Measurements from ENCODE around the gene CNTLN. TPM values are rescaled to one million over a fixed set of nuclear protein-coding genes. Genes with fewer than 3 reads are reported as not detected.

The CNTLN gene
- total and polyA plus RNA-seq, 2 donors (not counting 1 experiment from before 2014, with no cell fraction given), result 0.30 to 0.94 TPM

DNA sequence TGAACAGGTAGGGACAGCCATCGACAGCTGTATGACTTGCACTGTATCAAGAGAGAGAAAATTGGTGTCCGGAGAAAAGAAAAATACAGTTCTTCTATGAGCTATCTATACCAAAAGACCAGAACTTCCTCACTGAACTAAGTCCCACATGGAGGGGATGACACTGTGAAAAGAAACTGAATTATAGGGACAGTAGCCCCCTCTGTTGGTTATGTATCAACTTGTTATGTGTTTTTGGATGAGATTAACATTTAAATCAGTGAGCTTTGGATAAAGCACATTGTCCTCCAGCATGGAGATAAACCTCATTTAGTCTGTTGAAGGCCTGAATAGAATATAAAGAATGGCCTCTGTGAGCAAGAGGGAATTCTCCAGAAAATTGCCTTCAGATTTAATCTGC lies 267.5 kb downstream of the CNTLN start:
- Mint-ChIP-seq H3K27me3 (no peaks in the 10 kb centered on the region), H3K4me3 (no peak overlapping the region), H3K4me1 (no peaks in the 10 kb centered on the region), H3K27ac (no peak overlapping the region), H3K9me3 (ENCODE audit: insufficient read depth) (no peaks in the 10 kb centered on the region)
- WGBS (ENCODE audit: insufficient coverage), result no CpG with 5 or more reads among the region's 2 CpGs
- Histone ChIP-seq H3K9ac (ENCODE audit: low read length) (no peak overlapping the region), H3K4me2 (replicated peaks; ENCODE audit: low read depth, low read length, poor library complexity, severe bottlenecking) (no peak overlapping the region), H3K9me3 (ENCODE audit: control extremely low read depth in 1 of 3, control insufficient read depth in 2 of 3, insufficient read depth in 1 of 3, low read length in 2 of 3) (no peaks in the 10 kb centered on the region), H3K4me3 (ENCODE audit: control extremely low read depth in 1 of 5, extremely low read depth in 1 of 5, insufficient read depth in 1 of 5, low read depth in 2 of 5, low read length in 4 of 5) (no peak overlapping the region), H2AFZ (ENCODE audit: insufficient read depth, low read depth, low read length, poor library complexity, severe bottlenecking) (no peak overlapping the region), H3K27ac (ENCODE audit: low read length in 2 of 2) (no peak overlapping the region), H4K20me1 (ENCODE audit: control insufficient read depth, insufficient read depth, low read length, poor library complexity, severe bottlenecking) (no peaks in the 10 kb centered on the region), H3K36me3 (replicated peaks in 1 of 2; ENCODE audit: control extremely low read depth in 1 of 2, control insufficient read depth in 1 of 2, extremely low read depth in 1 of 2, insufficient read depth in 2 of 2, low read length in 1 of 2) (no peaks in the 10 kb centered on the region), H3K4me1 (ENCODE audit: control insufficient read depth in 2 of 2, insufficient read depth in 2 of 2, low read length in 2 of 2) (no peaks in the 10 kb centered on the region), H3K27me3 (replicated peaks in 1 of 4; ENCODE audit: control extremely low read depth in 1 of 4, control insufficient read depth in 3 of 4, insufficient read depth in 4 of 4, low read length in 3 of 4) (no peaks in the 10 kb centered on the region), H3K79me2 (ENCODE audit: control insufficient read depth, insufficient read depth, low read length) (no peaks in the 10 kb centered on the region)
- DNase-seq (no peak), ATAC-seq (ENCODE audit: low read depth) (no peak)
- ChIA-PET POLR2A (no interaction called here), CTCF (no interaction called here)
- TF ChIP-seq, protein P1, sequence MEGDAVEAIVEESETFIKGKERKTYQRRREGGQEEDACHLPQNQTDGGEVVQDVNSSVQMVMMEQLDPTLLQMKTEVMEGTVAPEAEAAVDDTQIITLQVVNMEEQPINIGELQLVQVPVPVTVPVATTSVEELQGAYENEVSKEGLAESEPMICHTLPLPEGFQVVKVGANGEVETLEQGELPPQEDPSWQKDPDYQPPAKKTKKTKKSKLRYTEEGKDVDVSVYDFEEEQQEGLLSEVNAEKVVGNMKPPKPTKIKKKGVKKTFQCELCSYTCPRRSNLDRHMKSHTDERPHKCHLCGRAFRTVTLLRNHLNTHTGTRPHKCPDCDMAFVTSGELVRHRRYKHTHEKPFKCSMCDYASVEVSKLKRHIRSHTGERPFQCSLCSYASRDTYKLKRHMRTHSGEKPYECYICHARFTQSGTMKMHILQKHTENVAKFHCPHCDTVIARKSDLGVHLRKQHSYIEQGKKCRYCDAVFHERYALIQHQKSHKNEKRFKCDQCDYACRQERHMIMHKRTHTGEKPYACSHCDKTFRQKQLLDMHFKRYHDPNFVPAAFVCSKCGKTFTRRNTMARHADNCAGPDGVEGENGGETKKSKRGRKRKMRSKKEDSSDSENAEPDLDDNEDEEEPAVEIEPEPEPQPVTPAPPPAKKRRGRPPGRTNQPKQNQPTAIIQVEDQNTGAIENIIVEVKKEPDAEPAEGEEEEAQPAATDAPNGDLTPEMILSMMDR (IDR thresholded peaks at IDR 0.05), result no peak
- TF ChIP-seq EZH2 (IDR thresholded peaks at IDR 0.05; ENCODE audit: borderline replicate concordance, insufficient read depth, low read depth, low read length, poor library complexity, severe bottlenecking), result no peak
- intact Hi-C loops (cut with micrococcal nuclease), result no loop called here

DNA sequence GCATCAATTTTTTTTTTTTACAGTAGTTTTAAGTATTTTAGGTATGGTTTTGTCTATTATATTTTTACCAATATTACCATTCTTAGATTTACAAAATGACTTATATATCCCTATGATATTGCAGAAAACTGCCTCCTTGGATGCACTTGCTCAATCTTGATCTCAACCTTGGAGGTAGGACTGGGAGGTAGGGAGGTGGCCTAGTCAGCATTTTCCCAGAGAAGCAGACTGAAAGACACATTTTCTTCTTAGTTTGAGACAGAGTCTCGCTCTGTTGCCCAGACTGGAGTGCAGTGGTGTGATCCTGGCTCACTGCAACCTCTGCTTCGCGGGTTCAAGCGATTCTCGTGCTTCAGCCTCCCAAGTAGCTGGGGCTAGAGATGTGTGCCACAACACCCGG lies 268.7 kb downstream of the CNTLN start:
- H3K27ac Mint-ChIP-seq, result no peak overlapping the region
- POLR2A ChIA-PET, result no interaction called here
- H3K4me3 ChIP-seq (ENCODE audit: control extremely low read depth in 1 of 5, extremely low read depth in 1 of 5, insufficient read depth in 1 of 5, low read depth in 2 of 5, low read length in 4 of 5), result no peak overlapping the region

More for the DNA sequence above, 268.7 kb downstream of the CNTLN start:
- Histone ChIP-seq H3K9ac (ENCODE audit: low read length) (no peak overlapping the region), H4K20me1 (ENCODE audit: control insufficient read depth, insufficient read depth, low read length, poor library complexity, severe bottlenecking) (no peaks in the 10 kb centered on the region), H3K36me3 (replicated peaks in 1 of 2; ENCODE audit: control extremely low read depth in 1 of 2, control insufficient read depth in 1 of 2, extremely low read depth in 1 of 2, insufficient read depth in 2 of 2, low read length in 1 of 2) (no peaks in the 10 kb centered on the region), H2AFZ (ENCODE audit: insufficient read depth, low read depth, low read length, poor library complexity, severe bottlenecking) (no peak overlapping the region), H3K79me2 (ENCODE audit: control insufficient read depth, insufficient read depth, low read length) (no peaks in the 10 kb centered on the region), H3K4me2 (replicated peaks; ENCODE audit: low read depth, low read length, poor library complexity, severe bottlenecking) (no peak overlapping the region), H3K9me3 (ENCODE audit: control extremely low read depth in 1 of 3, control insufficient read depth in 2 of 3, insufficient read depth in 1 of 3, low read length in 2 of 3) (no peaks in the 10 kb centered on the region), H3K4me1 (ENCODE audit: control insufficient read depth in 2 of 2, insufficient read depth in 2 of 2, low read length in 2 of 2) (no peaks in the 10 kb centered on the region), H3K27me3 (replicated peaks in 1 of 4; ENCODE audit: control extremely low read depth in 1 of 4, control insufficient read depth in 3 of 4, insufficient read depth in 4 of 4, low read length in 3 of 4) (no peaks in the 10 kb centered on the region), H3K27ac (ENCODE audit: low read length in 2 of 2) (no peak overlapping the region)
- Mint-ChIP-seq H3K27me3 (no peaks in the 10 kb centered on the region), H3K4me3 (no peak overlapping the region), H3K9me3 (ENCODE audit: insufficient read depth) (no peaks in the 10 kb centered on the region), H3K4me1 (no peaks in the 10 kb centered on the region)
- 98% methylated on average over 5 of the region's 6 CpGs for WGBS (ENCODE audit: insufficient coverage)
- intact Hi-C loops (cut with micrococcal nuclease), result no loop called here
- TF ChIP-seq EZH2 (IDR thresholded peaks at IDR 0.05; ENCODE audit: borderline replicate concordance, insufficient read depth, low read depth, low read length, poor library complexity, severe bottlenecking), result no peak
- TF ChIP-seq, protein P1 (IDR thresholded peaks at IDR 0.05), result no peak
- no peak for DNase-seq
- ATAC-seq (ENCODE audit: low read depth), result no peak
- CTCF ChIA-PET, result interaction anchor here (1.2 kb wide), 1 partner anchor 10 kb away, joined by 4 read pairs; no protein-coding TSS in a partner anchor
